Hindlimb muscle (tissue), 1 donor: ENCODE results near the gene SH2D7. TPM values are rescaled to one million over a fixed set of nuclear protein-coding genes. Genes with fewer than 3 reads are reported as not detected.
"Not testable (repeated sequence)": the region's sequence is repeated elsewhere in the genome, so short reads cannot be mapped to it uniquely, and the experiment has no call there.

Experiments used
- DNase-seq: peaks from one replicate; pipeline ENCODE4 v3.0.0-alpha.2; 2013
- polyA plus RNA-seq: library from polyadenylated mRNA; unstranded; fragments of 120-200 nt; gene quantifications from one replicate; pipeline ENCODE4 v1.2.1, GENCODE V29; 2013; ENCODE audit not compliant: insufficient read length

Gene SH2D7
- polyA plus RNA-seq, 1 donor: 0.12 TPM

GRCh38 chr15:78146425-78147154, 54.2 kb downstream of the SH2D7 start:
- DNase-seq: no peak

DNA sequence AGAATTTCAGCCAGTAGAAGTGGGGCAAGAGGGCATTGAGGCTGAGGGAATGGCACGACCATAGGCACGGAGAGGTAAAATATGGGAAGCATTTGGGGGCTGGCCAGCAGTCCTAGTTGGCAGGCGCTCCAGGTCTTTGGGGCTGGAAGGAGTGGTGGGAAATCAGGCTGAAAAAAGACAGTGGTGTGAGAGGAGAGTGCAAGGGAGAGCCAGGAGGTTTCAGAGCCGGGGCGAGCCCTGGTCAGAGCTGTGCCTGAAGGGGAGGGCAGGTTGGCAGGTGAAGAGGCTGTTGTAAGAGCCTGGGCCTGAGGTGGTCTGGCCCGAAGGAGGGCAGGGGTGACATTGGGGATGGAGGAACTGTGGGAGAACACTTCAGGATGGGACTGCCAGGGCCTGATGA, 55.2 kb downstream of the SH2D7 start:
- no peak for DNase-seq

DNA sequence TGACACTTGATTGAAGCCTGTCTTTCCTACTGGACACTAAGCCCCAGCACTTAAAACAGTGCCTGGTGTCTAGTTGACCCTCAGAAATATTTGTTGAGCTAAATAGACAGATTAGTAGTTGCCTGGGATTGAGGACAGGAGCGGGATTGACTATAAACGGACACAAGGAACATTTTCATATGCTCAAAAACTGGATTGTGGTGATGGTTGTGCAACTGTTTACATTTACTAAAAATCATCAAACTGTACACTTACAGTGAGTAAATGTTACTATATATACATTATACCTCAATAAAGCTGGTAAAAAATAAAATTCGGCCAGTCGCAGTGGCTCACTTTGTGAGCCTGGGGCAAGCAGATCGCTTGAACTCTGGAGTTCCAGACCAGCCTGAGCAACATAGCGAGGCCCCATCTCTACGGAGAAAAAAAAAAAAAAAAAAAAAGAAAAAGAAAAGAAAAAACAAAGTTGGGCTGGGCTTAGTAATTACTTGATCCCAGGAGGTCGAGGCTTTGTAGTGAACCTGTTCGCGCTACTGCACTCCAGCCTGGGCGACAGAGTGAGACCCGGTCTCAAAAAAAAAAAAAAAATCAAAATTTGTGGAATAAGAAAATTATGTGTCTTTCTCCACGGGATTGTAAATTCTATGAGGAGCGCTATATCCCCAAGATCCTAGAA, 56.2 kb downstream of the SH2D7 start:
- no peak for DNase-seq

- peak; percentile 100 for DNase-seq
These were observed 56.9 kb downstream of the SH2D7 start, which contains the start of gene IDH3A for GRCh38 chr15:78149068-78149804. TSS of gene IDH3A (plus strand) at chr15:78149362. CDS start at chr15:78149404, 42 bp downstream.

DNA sequence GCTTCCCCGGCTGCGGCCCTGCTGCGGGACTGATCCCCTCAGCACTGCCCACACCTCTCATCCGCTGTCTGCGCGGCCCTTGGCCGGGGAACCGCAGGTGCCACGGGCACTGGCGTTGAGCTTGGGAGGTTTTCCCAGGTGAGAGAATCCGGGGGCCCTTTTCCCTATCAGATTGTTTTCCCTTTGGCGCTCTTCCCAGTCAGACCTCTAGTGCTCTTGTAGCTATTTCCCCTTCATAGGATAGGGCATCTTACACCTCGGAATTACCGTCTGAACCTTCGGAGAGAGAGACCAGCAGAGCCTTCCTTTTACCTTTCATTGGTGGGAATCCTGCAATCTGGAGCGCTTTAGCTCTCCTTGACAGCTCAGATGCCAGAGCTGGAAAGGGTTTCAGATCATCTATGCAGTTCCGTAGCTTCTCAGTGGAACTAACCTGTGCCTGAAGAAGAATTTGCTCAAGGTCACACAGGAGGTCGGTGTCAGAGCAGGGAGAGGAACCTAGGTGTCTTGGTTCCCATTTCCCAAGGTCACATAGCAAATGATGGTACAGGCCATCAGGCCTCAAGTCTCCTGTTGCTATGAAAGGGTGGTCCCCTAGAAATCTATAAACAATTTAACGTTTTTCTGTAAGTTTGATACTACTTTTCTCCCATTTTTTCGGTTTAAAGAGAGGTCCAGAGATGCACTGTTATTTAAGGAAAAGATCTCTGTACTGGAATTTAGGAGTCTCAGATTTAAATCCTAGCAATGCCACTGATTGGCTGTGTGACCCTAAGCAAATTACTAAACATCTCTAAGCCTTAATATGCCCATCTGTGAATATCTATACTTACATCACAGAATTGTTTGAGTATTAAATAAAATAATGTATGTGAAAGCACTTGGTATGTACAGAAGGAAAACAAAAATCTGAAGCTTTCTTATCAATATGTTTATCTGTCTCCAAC, 57.7 kb downstream of the SH2D7 start:
- DNase-seq: no peak

DNA sequence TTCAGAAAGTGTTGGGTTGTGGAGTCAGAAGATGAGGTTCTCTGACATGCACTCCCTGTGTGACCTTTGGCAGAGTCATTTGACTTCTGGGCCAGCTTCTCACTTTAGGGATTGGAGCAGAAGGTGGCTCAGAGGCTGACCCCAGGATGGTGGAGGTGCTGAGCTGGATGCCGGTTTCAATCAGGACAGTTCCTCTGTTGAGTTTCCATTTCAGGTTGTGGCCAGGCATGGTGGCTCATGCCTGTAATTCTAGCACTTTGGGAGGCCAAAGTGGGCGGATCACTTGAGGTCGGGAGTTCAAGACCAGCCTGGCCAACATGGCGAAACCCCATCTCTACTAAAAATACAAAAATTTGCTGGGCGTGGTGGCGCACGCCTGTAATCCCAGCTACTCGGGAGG, 58.7 kb downstream of the SH2D7 start:
- DNase-seq: not testable (repeated sequence)

Other genes starting within 250 kb of the SH2D7 start
- gene TBC1D2B, start 14.8 kb upstream of the SH2D7 start, polyA plus RNA-seq: 26.7 TPM
- 11.5 TPM for gene CIB2, start 38.9 kb downstream of the SH2D7 start, polyA plus RNA-seq
- gene IDH3A, start 56.8 kb downstream of the SH2D7 start, polyA plus RNA-seq: 39.0 TPM
- gene ACSBG1, start 142.0 kb downstream of the SH2D7 start, polyA plus RNA-seq: 0.44 TPM
- 77.5 TPM for gene DNAJA4, start 172.0 kb downstream of the SH2D7 start, polyA plus RNA-seq
- gene SKIC8, start 207.0 kb downstream of the SH2D7 start, polyA plus RNA-seq: 50.2 TPM
- gene CRABP1, start 247.8 kb downstream of the SH2D7 start, polyA plus RNA-seq: 9.2 TPM